ENCODE measurements around the gene CSMD2.
"Not testable (repeated sequence)": the region's sequence is repeated elsewhere in the genome, so short reads cannot be mapped to it uniquely, and the experiment has no call there.

Gene CSMD2

DNA sequence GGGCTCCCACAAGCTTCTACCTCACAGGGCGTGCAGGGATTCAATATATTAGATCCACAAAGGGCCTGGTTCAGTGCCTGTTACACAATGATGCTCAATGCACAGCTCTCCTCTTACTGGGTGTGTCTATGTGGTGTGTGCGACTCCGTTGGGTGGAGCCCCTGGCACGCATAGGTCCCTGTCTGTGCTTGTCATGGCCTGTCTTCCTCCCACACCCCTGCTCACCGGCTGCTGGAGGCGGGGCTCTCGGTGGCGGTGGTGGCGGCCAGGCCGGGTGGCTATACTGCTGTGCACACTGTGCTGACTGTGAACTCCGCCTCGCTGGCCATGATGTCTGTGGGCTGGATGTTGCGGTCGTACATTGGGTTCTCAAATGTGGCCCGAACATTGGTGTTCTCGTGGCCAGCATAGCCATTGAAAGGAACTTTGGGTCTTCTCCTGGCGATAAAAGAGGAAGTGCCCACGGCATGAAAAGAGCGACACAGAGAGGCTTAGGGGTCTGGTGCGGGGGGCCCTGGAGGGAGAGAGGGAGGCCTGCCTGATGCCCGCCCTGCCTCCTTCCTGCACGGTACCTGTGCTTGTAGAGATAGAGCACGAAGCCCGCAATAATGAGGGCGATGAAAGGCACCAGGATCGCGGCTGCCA, 645.7 kb downstream of the CSMD2 start:
- no peak for DNase-seq

DNA sequence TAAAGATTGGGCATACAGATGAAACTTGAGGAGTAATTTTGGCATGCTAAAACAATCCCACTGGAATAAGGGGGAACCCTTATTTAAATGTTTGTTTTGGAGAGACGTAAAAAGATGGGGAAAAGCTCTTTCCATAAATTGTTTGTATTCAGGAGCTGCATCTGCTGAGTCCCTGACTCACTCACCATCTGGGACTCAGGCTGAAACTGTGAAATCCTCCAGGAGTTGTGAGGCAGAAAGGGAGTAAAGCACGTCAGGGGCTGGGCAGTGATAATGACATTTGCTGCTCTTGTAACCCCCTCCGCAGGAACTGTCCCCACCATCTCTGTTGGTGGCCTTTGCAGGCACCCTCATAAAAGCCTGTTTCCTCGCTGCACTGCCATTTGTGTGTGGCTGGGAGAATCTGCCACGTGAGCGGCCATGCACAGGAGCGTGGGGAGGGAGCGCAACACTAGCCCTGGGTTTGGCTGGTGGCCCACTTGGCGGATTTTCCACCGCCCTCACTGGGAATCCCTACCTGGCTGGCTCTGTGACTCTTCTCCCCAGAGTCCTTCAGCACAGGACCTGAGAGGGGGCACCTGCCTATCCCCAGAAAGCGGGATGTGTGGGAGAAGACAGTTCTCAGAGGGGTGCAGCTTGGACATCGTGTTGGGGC, 647.3 kb downstream of the CSMD2 start:
- DNase-seq = no peak

DNA sequence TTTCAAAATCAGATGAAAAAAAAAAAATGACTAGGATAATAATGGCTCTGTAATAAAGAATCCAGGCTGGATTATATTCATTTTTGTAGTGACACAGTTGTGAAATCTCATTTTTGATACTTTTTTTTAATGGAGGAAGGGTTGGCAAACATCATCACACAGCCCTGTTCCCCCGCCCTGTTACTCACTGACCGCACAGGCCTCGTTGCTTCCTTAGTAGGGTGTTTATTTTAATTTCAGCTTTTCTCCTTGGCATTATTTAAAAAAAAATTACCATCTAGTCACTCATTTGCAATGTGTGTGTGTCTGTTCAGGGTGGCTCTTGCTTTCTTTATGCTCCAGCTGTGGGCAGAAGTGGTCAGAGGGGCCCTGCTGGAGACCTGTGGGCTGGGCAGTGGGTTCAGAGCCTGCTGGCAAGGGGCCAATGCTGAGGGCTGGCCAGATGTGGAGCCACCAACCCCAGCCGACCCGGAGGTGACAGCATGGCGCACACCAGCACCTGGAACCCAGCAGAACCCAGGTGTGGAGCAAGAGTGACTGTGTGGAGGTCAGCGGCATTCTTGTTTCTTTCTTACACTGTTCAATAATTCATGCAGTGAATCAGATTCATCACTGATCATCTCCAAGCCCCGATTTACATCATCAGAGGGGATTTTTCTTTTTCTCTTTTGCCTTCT, 648.0 kb downstream of the CSMD2 start:
- DNase-seq = no peak

DNA sequence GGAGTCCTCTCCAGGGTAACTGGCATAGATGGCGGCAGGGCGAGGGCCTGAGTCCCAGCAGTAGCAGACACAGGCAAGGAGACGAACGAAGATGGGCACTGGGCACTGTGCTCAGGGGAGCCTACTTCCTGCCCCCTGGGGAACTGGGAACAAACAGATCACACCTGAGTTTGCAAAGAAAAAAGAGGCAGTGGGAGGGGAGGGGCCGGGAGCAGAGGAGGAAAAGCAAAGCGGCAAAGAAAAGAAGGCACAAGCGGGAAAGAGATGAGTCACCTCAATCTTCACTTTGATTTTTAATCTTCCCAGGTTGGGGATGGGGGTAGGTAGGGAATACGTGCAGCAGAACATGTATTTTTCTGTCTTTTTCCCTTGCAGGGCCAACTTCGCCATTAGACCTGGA, 648.6 kb downstream of the CSMD2 start:
- no peak for DNase-seq

DNA sequence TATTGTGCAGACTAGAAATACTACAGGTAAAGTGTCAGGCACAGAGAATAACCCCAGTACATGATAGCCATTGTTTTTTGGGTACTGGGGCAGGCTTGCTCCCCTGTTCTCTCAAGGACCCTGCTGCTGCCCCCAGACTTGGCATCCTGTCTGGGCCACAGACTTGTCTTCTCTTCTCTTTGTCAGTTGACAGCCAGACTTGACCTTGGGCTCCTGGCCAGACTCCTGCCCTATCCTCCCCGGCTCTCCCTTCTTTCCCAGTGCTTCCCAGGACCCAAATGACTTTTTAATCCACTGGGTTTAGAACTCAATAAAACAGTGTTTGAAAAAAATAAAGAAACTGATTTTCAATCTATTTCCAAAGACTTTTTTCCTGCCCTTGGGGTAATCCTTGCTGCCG, 649.4 kb downstream of the CSMD2 start:
- no peak for DNase-seq

DNA sequence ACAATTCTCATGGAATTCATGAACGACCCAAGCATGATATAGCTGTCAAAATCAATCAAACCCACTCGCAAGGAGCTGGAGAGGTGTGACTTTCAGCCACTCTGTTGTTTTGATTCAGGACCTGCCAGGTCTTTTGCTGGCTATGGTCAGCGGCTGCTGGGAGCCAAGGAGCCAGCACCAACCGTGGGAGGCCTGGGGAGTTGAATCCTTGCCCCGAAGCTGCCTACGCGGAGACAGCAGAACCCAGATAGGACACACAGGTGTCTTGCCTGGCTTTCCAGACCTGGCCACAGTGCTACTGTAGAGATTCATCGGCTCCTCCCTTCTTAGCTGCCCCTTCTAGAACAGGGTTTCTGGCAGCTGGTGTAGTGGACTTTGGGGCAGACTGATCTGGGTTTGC, 649.9 kb downstream of the CSMD2 start:
- peak in 1 of 14 donors; percentile 32 for DNase-seq

DNA sequence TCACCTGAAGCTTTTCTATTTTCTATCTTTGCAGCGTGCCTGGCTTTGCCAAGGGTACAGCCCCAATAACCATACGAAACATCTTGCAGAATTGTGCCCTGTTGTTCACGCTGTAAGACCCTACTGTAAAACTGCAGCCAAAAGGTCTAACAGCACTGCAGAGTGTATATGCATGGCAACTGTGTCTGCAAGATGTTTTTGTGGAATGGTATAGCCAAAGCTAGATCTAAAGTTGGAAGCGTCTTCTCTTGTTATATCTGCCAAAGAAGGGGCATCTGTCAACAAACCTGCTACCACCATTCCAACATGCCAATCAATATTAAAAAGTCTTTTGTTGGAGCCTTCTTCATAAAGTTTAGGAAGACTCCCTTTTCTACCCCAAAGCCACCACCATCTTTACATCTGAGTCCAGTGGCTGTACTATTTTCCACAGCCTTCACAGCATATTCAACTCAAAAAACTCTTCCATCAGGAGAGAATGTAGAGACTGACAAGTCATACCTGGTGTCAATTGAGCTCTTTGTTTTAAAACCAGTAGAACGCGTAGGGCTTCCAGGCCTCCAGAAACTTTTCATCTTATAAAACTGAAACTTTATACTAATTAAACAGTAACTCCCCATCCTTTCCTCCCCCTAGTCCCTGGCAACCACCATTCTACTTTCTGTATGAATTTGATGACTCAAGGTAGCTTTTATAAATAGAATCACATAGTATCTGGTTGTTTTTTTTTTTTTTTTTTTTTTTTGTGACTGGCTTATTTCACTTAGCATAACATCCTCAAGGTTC, 652.6 kb downstream of the CSMD2 start:
- no peak for DNase-seq

DNA sequence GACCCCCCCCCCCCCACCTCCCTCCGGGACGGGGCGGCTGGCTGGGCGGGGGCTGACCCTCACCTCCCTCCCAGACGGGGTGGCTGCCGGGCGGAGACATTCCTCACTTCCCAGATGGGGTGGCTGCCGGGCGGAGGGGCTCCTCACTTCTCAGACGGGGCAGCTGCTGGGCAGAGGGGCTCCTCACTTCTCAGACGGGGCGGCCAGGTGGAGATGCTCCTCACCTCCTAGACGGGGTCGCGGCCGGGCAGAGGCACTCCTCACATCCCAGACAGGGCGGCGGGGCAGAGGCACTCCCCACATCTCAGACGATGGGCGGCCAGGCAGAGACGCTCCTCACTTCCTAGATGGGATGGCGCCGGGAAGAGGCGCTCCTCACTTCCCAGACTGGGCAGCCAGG, 655.8 kb downstream of the CSMD2 start:
- DNase-seq = not testable (repeated sequence)

DNA sequence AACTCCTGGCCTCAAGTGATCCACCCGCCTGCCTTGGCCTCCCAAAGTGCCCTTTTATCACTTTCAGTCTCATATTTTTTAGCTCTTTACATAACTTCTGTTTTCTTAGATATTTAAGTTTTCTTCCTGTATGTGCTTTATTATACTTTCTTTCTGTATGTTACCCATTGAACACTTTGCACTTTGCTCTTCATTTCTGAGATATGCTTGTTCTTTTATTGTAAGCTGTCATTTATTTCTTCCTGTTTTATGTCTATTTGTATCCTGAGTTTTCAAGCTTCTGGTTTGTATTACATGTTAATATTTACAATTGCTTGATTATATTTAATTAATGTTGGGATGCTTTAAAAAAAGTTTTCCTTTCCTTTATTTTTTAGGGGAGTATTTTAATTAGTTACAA, 656.9 kb downstream of the CSMD2 start:
- DNase-seq = no peak

DNA sequence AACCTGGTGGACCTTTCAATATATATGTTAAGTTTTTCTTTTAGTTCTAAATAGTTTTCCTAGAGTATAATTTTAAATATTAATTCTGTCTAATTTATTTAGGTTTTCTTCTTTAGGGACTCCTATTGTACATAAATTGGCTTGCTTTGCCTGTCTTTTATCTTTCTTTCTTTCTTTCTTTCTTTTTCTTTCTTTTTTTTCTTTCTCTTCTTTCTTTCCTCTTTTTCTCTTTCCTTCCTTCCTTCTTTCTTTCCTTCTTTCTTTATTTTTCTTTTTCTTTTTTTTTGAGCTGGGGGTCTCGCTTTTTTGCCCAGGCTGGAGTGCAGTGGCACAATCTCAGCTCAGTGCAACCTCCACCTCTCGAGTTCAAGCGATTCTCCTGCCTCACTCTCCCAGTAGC, 657.4 kb downstream of the CSMD2 start:
- no peak for DNase-seq

DNA sequence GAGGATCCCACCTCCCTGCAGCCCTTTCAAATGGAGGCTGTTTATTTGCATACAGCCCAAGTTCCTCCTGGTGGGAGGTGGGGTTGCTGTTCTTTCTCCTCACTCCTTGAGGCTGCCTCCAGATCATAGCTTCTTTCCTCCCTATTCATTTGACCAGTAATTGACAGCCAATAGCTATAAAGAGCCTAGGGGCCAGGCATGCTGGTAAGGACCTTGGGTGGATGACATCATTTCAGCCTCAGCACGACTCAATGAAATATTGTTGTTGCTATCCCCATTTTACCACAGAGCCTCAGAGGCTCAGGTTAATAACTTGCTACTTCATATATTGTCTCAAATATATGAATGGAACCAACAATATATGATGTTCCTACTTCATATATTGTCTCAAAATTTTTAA, 661.5 kb downstream of the CSMD2 start:
- no peak for DNase-seq

DNA sequence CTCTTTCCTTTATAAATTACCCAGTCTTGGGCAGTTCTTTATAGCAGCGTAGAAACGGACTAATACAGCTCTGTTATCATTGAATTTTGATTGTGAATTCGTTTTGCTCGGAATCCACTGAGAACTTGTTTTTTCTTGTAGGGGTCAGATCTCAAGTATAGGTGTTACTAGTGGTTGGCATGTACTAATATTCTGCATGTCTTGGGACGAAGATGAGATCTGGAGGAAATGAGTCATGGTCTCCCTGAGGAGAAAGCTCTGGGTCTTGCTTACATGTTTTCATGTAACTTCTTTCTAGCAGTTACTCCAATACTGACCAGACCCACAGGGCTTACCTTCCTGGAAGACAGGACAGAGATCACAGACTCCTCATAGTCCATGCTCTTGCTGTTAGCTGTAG, 662.3 kb downstream of the CSMD2 start:
- no peak for DNase-seq

DNA sequence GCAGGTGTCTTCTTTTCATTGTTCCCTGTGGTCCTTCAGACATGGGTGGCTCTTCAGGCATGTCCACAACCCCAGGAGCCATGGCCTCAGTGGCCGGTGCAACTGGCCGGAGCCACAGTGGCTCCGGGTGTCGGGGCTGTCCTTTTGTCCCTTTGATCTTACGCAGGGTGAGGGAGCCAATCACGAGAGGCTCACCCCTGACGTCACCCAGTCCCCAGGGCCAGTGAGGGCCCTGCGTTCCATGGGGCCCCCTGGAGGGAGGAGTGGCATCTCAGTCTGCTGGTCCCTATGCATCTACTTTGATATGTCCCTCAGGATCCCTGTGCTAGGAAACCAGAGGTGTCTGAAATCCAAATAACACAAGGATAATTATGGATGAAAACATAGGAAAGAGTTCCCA, 663.3 kb downstream of the CSMD2 start:
- DNase-seq = no peak

DNA sequence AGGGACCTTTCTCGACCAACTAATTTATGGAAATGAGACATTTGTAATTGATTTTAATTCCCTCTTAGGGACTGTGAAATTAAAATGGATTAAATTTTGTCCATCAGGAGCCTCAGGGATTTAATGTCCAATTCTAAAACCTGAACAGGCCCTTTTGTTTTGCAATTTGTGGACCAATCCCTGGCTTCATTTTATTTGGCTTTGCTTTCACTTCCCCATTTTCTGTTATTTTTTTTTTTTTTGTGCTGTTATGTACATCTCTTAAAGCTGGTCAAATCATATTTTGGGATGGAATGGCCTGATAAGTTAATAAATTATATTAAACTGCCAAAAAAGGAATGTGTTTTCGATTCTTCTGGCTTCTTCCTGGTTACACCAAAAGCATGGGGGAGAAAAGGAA, 663.7 kb downstream of the CSMD2 start:
- no peak for DNase-seq

DNA sequence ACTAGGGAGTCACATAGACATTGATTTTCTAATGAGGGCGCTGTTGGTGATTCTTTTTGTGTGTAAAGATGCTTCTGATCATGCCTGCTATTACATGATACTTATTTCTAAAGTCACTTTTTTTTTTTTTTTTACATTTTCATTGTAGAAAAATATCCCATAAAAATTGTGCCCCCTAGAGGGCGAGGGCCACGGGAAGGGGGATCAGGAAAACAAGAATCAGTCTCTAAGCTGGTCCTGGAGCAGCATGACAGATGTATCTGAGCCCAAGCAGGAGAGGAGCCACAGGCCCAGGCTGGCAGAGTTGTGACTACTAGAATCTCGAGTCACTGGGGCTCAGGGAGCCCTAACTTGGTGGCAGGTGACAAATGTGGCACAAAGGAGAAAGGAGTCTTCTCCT, 664.5 kb downstream of the CSMD2 start:
- DNase-seq = no peak

DNA sequence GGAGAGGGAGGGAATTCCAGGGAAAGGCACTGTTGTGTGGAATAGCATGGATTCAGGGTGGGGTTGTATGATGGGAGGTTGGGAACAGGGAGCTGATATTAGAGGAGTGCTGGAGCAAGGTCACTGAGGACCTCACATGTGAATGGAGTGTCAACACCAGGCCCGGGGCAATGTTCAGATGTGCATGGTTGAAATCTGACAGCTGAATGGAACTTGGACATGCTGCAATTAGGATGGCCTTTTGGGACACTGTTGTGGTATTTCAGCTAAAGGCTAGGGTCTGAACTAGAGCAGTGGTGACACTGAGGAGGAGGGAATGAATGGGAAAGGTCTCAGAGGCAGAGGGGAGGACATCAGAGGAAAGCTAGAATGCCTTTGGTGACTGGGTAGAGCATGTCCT, 667.6 kb downstream of the CSMD2 start:
- no peak for DNase-seq

DNA sequence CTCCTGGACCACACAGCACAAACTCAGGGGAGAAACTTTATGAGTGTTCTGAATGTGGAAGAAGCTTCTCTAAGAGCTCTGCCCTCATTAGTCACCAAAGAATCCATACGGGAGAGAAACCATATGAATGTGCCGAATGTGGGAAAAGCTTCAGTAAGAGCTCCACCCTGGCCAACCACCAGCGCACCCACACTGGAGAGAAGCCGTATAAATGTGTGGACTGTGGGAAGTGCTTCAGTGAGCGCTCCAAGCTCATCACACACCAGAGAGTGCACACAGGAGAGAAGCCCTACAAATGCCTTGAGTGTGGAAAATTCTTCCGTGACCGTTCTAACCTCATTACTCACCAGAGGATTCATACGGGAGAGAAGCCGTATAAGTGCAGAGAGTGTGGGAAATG, 670.1 kb downstream of the CSMD2 start:
- no peak for DNase-seq

DNA sequence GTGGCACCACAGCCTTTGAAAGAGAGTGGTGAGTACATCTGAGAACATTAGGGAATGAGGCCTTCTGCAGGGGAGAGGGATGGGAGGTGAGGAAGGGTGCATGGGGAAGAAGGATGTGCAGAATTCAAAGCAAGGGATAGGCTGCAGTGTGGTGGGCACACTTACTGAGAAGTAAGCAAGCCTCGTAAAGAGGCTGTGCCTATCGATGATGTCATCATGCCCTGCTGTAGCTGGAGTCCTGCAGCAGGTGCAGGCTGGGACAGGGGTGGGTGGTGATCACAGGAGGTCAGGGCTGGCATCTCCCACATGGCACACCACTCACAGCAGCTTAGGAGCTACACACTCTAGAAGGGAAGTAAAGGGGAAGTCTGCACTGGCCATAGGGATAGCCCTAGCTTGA, 676.4 kb downstream of the CSMD2 start:
- no peak for DNase-seq

DNA sequence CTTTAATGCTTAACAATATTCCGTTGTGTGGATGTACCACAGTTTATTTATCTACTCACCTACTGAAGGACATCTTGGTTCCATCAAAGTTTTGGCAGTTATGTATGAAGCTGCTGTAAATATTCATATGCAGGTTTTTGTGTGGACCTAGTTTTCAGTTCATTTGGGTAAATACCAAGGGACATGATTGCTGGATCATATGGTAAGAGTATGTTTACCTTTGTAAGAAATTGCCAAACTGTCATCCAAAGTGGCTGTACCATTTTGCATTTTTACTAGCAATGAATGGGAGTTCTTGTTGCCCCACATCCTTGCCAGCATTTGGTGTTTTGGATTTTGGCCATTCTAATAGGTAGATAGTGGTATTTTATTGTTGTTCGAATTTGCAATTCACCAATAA, 682.6 kb downstream of the CSMD2 start:
- DNase-seq = no peak

DNA sequence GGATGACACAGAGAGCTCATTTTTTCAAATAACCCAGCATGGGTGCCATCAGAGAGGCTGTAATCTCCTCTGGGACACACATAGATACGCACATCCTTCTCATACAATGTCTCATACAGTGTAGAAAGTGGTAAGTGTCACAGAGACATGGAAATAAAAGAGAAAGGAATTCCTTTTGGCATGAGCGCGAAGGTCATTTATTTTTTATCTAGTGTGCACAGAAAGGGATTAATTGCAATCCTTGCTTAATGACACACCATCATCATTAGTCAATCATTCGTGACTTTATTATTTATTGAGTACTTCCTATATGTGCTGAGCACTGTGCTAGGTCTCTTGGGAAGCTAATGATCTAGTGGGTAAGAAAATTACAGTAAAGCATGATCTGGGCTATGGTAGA, 687.6 kb downstream of the CSMD2 start:
- DNase-seq = no peak

DNA sequence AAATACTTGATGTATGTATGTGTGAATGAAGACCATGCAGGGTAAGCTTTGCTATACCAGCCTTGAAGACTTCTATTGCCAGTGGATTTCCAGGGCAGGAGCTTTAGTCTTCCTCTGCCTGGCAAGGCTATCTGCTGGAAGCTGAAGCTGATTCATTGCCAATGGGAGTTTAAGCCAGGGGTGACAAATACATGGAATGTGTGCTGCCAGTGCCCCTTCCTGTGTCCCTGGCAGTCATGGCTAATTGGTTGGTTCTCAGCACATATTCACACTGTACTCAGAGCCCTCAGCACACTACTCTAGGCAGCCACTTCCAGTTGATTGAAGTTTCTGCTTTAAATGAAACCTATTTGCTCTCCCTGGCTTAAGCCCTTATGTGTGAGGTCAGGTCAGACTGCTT, 691.1 kb downstream of the CSMD2 start:
- DNase-seq = no peak

DNA sequence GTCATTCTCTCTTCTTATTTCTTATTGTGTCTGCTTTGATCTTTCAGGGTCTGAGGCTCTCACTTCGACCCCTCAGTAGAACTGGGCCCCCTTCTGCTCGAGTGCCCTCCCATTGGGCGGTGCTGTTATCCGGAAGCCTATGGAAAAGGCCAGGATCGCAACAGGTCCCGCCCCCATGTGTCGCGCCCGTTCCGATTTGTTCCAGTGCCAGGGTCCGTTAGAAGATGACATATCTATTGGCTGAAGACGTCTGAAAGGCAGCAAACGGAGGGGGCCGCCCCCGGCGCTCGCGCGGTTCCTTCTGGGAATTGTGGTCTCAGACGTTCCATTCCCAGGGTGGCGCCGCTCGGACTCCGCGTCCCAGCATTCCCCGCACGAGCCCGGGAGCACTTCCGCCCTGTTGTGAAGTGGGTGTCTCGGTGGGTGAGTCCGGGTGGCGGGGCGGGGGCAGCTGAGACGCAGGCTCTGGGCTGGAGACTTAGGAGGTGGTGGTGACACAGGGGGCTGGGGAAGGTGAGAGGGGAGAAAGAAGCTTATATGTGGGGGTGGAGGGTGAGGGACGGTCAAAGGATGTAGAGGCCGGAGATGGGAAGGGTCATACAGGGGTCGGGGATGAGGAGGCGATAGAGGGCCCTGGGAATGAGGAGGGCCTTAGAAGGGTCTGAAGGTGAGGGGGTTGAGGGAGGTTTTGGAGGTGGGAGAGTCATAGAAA, 692.6 kb downstream of the CSMD2 start, which contains the start of gene ZSCAN20:
TSS of gene ZSCAN20 (plus strand) at position 377 of the 712 bp plus-strand sequence. CDS start 6,644 bp downstream, outside the sequence.
- peak; percentile 83 to 99 (median 96) for DNase-seq

DNA sequence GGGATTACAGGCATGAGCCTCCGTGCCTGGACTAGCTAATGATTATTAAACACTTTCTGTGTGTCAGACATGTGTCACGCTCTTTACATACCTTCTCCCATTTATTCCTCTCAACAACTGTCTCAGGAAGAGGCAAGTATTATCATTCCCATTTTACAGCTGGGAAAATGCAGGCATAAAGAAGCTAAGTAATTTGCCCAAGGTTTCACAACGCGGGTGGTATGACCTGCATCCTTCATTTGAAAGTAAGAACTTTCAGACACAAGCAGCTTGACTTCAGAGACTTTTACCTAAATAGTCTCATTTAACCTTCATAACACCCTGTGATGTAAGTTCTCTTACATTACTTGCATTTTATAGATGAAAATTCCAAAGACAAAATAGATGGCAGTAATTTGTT, 693.6 kb downstream of the CSMD2 start:
- no peak for DNase-seq

Data from C1 segment of cervical spinal cord (tissue), 14 donors.